Measurements from ENCODE around the gene PRND. TPM values are rescaled to one million over a fixed set of nuclear protein-coding genes. Genes with fewer than 3 reads are reported as not detected.

Gene PRND
- total and polyA plus RNA-seq, 2 experiments from 2014 or later = not detected

DNA sequence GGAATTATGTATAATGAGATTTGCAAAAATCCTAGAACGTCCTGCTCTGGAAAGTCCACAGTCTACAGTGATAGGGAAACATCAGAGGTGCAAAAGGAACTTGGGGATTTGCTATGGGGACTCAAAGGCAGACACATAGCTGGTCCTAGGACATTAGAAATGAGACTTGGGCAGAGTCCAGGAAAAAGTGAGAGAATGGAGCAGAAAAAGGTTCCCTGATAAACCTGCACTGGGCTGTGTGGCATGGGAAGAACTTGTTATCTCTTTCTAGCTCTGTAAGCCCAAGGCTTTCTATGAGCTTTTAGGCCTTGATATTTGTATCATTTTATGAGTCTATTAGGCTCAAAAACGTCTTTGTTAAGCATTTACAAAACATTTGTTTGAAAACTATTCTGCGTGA, 15.2 kb downstream of the PRND start:
- Histone ChIP-seq H3K9me2 (ENCODE audit: insufficient read depth) (no peaks in the 10 kb centered on the region), H3K4me2 (ENCODE audit: unreplicated experiment) (no peak overlapping the region), H3F3A (ENCODE audit: insufficient read depth) (no peaks in the 10 kb centered on the region), H4K20me1 (ENCODE audit: insufficient read depth) (no peaks in the 10 kb centered on the region), H2AFZ (no peak overlapping the region), H3K27me3 (replicated peaks; ENCODE audit: insufficient read depth) (peaks cover 6% of the 10 kb centered on the region; the same call in 1 of the 2 replicates), H3K79me2 (ENCODE audit: insufficient read depth) (no peaks in the 10 kb centered on the region), H3K9ac (no peak overlapping the region), H3K4me1 (ENCODE audit: insufficient read depth) (no peaks in the 10 kb centered on the region), H3K36me3 (ENCODE audit: low read depth) (no peaks in the 10 kb centered on the region), H3K27ac (no peak overlapping the region), H3K4me3 (no peak overlapping the region), H3K9me3 (ENCODE audit: low read depth) (no peaks in the 10 kb centered on the region)
- TF ChIP-seq EZH2phosphoT487 (IDR thresholded peaks at IDR 0.05; ENCODE audit: insufficient read depth, low read depth) (no peak), EZH2 (IDR thresholded peaks at IDR 0.05; ENCODE audit: insufficient read depth, poor library complexity, severe bottlenecking) (no peak)
- 53% methylated on average over 3 of the region's 3 CpGs for WGBS, 2 experiments (ENCODE audit: low coverage in 1 of 2, low lambda C conversion rate in 2 of 2, missing lambda C conversion rate in 2 of 2)
- in situ Hi-C loops (cut with MboI) = no loop called here
- no peak for DNase-seq

DNA sequence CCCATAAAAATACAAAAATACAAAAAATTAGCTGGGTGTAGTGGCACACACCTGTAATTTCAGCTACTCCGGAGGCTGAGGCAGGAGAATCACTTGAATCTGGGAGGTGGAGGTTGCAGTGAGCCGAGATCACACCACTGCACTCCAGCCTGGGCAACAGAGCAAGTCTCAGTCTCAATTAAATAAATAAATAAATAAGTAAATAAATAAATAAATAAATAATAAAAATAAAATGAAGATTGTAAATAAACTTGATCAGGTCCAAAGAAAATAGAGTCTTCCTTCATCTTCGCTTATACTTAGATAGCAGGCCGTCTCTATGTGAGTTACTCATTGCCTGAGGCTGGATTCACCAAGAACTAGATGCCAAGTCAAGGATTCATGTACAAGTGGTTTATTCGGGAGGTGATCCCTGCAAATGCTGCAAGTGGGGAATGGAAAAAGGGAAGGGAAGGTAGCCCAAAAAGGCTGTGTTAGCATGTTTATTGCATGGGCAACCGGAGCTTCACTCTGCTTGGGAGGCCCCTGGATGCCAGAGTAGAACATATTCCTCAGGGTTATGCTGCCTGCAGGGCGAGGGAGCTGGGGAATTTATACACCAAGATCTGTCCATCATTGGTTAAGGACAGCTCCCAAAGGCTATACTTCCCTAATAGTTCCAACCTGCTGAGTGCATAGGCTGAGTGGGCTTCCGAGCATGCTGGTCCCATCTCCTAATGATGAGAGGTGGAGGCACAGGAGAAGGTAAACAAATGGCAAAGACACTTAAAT, 16.3 kb downstream of the PRND start:
- Histone ChIP-seq H3K79me2 (ENCODE audit: insufficient read depth) (no peaks in the 10 kb centered on the region), H3K4me2 (ENCODE audit: unreplicated experiment) (no peak overlapping the region), H4K20me1 (ENCODE audit: insufficient read depth) (no peaks in the 10 kb centered on the region), H3K9me3 (ENCODE audit: low read depth) (no peaks in the 10 kb centered on the region), H3K9me2 (ENCODE audit: insufficient read depth) (no peaks in the 10 kb centered on the region), H3F3A (ENCODE audit: insufficient read depth) (no peaks in the 10 kb centered on the region), H3K4me1 (ENCODE audit: insufficient read depth) (no peaks in the 10 kb centered on the region), H2AFZ (no peak overlapping the region), H3K27ac (no peak overlapping the region), H3K9ac (no peak overlapping the region), H3K4me3 (no peak overlapping the region), H3K36me3 (ENCODE audit: low read depth) (no peaks in the 10 kb centered on the region), H3K27me3 (replicated peaks; ENCODE audit: insufficient read depth) (peaks cover 6% of the 10 kb centered on the region; the same call in 1 of the 2 replicates)
- 59 to 64% methylated on average over 8 of the region's 8 CpGs for WGBS, 2 experiments (ENCODE audit: low coverage in 1 of 2, low lambda C conversion rate in 2 of 2, missing lambda C conversion rate in 2 of 2)
- no peak for DNase-seq
- in situ Hi-C loops (cut with MboI) = no loop called here
- TF ChIP-seq EZH2phosphoT487 (IDR thresholded peaks at IDR 0.05; ENCODE audit: insufficient read depth, low read depth) = no peak
- no peak for TF ChIP-seq EZH2 (IDR thresholded peaks at IDR 0.05; ENCODE audit: insufficient read depth, poor library complexity, severe bottlenecking)

DNA sequence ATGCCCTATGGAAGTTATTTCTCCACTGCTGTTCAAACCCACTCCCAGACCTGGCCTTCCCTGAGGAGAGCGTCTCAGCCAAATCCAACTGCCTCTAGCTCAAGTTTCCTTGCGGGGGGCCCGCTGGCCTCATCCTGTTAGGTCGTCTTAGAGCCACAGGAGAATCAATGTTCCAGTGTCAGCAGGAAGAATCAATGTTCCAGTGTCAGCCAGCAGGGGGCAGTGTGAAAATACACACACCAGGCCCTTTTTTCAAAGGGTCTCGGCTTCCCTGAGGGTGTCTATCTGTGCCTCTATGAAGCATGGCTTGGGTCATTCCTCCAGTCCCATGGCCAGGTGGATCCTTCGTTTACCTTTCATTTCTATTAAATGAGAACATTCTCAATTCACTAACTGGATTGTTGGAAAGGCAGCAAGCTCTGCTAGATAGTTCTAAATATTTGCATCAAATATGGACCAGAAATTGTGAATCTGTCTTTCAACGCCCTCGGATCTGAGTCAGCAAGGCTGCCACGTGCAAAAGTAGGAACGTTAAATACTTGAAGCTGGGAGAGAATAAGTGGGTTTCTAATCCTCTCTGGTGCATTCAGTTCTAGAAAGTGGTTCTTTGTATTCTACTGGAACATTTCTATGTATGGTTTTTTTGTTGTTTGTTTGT, 19.2 kb downstream of the PRND start:
- in situ Hi-C loops (cut with MboI) = loop anchor here (10.0 kb wide), 1 partner anchor 364 kb away; no protein-coding TSS in a partner anchor

DNA sequence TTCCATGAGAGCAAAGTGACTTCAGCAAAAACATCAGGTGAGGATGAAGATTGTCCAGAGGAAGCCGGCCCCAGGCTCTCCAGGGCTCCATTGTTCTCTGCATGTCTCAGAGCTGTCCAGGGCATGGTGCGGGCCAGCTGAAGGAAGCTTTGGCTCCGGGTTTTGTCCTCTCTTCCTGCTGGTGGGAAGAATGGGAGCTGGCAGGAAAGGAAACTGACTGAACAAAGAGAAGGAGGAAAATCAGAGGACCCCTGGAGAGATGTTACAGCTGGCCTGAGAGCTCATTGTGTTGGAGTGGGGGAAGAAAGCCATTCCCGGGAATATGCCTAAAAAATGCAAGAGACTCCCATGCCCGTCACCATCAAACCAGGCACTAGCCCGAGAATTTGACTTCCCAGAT, 27.1 kb downstream of the PRND start:
- H3F3A ChIP-seq (ENCODE audit: insufficient read depth) = no peaks in the 10 kb centered on the region
- in situ Hi-C loops (cut with MboI) = loop anchor here (10.0 kb wide), 1 partner anchor 356 kb away; no protein-coding TSS in a partner anchor

More for the DNA sequence above, 19.2 kb downstream of the PRND start:
- Histone ChIP-seq H2AFZ (no peak overlapping the region), H3K27me3 (replicated peaks; ENCODE audit: insufficient read depth) (peaks cover 14% of the 10 kb centered on the region; the same call in 1 of the 2 replicates), H4K20me1 (ENCODE audit: insufficient read depth) (no peaks in the 10 kb centered on the region), H3K4me3 (no peak overlapping the region), H3K36me3 (ENCODE audit: low read depth) (no peaks in the 10 kb centered on the region), H3K9me3 (ENCODE audit: low read depth) (no peaks in the 10 kb centered on the region), H3K4me1 (ENCODE audit: insufficient read depth) (no peaks in the 10 kb centered on the region), H3K9me2 (ENCODE audit: insufficient read depth) (no peaks in the 10 kb centered on the region), H3F3A (ENCODE audit: insufficient read depth) (no peaks in the 10 kb centered on the region), H3K4me2 (ENCODE audit: unreplicated experiment) (no peak overlapping the region), H3K79me2 (ENCODE audit: insufficient read depth) (no peaks in the 10 kb centered on the region), H3K27ac (no peak overlapping the region), H3K9ac (no peak overlapping the region)
- TF ChIP-seq EZH2 (IDR thresholded peaks at IDR 0.05; ENCODE audit: insufficient read depth, poor library complexity, severe bottlenecking) = no peak
- TF ChIP-seq EZH2phosphoT487 (IDR thresholded peaks at IDR 0.05; ENCODE audit: insufficient read depth, low read depth) = no peak
- WGBS, 2 experiments (ENCODE audit: low coverage in 1 of 2, low lambda C conversion rate in 2 of 2, missing lambda C conversion rate in 2 of 2) = 6 to 9% methylated on average over 10 of the region's 10 CpGs
- peak; percentile 53 for DNase-seq

More for the DNA sequence above, 27.1 kb downstream of the PRND start:
- H3K4me2 ChIP-seq (ENCODE audit: unreplicated experiment) = no peak overlapping the region
- no peaks in the 10 kb centered on the region for H3K79me2 ChIP-seq (ENCODE audit: insufficient read depth)
- no peaks in the 10 kb centered on the region for H4K20me1 ChIP-seq (ENCODE audit: insufficient read depth)
- 60% methylated on average over 6 of the region's 6 CpGs for WGBS, 2 experiments (ENCODE audit: low coverage in 1 of 2, low lambda C conversion rate in 2 of 2, missing lambda C conversion rate in 2 of 2)
- DNase-seq = no peak
- no peaks in the 10 kb centered on the region for H3K9me3 ChIP-seq (ENCODE audit: low read depth)
- TF ChIP-seq EZH2phosphoT487 (IDR thresholded peaks at IDR 0.05; ENCODE audit: insufficient read depth, low read depth) = no peak
- no peak for TF ChIP-seq EZH2 (IDR thresholded peaks at IDR 0.05; ENCODE audit: insufficient read depth, poor library complexity, severe bottlenecking)
- H3K27ac ChIP-seq = no peak overlapping the region
- H3K36me3 ChIP-seq (ENCODE audit: low read depth) = no peaks in the 10 kb centered on the region
- H3K4me3 ChIP-seq = no peak overlapping the region
- no peak overlapping the region for H3K9ac ChIP-seq
- peaks cover 36% of the 10 kb centered on the region; the same call in 1 of the 2 replicates for H3K27me3 ChIP-seq (replicated peaks; ENCODE audit: insufficient read depth)
- H2AFZ ChIP-seq = no peak overlapping the region
- H3K4me1 ChIP-seq (ENCODE audit: insufficient read depth) = no peaks in the 10 kb centered on the region
- H3K9me2 ChIP-seq (ENCODE audit: insufficient read depth) = no peaks in the 10 kb centered on the region
